Activated CD8-positive, alpha-beta memory T cell treated with anti-CD3 and anti-CD28 coated beads, Interleukin-2, amount 10 ng/mL, durations not matched to agents 7 days and 5 days (primary cell): Measurements from ENCODE around the gene NIPAL3. TPM values are rescaled to one million over a fixed set of nuclear protein-coding genes. Genes with fewer than 3 reads are reported as not detected.
"Not testable (repeated sequence)": the region's sequence is repeated elsewhere in the genome, so short reads cannot be mapped to it uniquely, and the experiment has no call there.

Experiments
- ATAC-seq: fragments of 150-1000 bp; cut with Tn5 transposase; one replicate; pipeline ENCODE4 v1.10.0; 2021; ENCODE audit warnings: moderate library complexity
- CTCF ChIA-PET: fragments of 350-600 bp; sonication (Branson Sonifier 250); formaldehyde crosslinking; loops from one replicate; lab custom pipeline; 2021; ENCODE audit warnings: antibody characterized with exemption; lab: Charles Lee
- DNase-seq: peaks from one replicate; pipeline ENCODE4 v3.0.0-alpha.2; 2020
- H3K27ac Mint-ChIP-seq: one replicate; pipeline ENCODE4 v1.8.0; 2021; ENCODE audit warnings: mild to moderate bottlenecking, mixed read lengths
- H3K27me3 Mint-ChIP-seq: one replicate; pipeline ENCODE4 v1.8.0; 2021; ENCODE audit warnings: mixed read lengths
- H3K36me3 Mint-ChIP-seq: one replicate; pipeline ENCODE4 v1.8.0; 2021; ENCODE audit warnings: mild to moderate bottlenecking, mixed read lengths
- H3K4me1 Mint-ChIP-seq: one replicate; pipeline ENCODE4 v1.8.0; 2021; ENCODE audit warnings: mixed read lengths
- H3K4me3 Mint-ChIP-seq: one replicate; pipeline ENCODE4 v1.8.0; 2021; ENCODE audit warnings: mild to moderate bottlenecking, moderate library complexity, mixed read lengths
- H3K9me3 Mint-ChIP-seq: one replicate; pipeline ENCODE4 v1.8.0; 2022; ENCODE audit warnings: low read depth, mixed read lengths
- total RNA-seq, 2 experiments: library from RNA; stranded (reverse); gene quantifications; one replicate each; pipeline ENCODE4 v1.2.3, GENCODE V29; 2021

The NIPAL3 gene
- total RNA-seq, 2 experiments from 2014 or later, result 35.4 to 44.2 TPM

- no peaks in the 10 kb centered on the region for H3K9me3 Mint-ChIP-seq
- ATAC-seq (no peak), DNase-seq (no peak)
- H3K4me1 Mint-ChIP-seq, result peaks cover 5% of the 10 kb centered on the region
- peaks cover 36% of the 10 kb centered on the region for H3K36me3 Mint-ChIP-seq
- CTCF ChIA-PET, result no interaction called here
- H3K27ac Mint-ChIP-seq, result no peak overlapping the region
- no peaks in the 10 kb centered on the region for H3K27me3 Mint-ChIP-seq
- H3K4me3 Mint-ChIP-seq, result no peak overlapping the region
Measured at GRCh38 chr1:24455272-24455671, 39.7 kb downstream of the NIPAL3 start.

- Mint-ChIP-seq H3K27ac (no peak overlapping the region), H3K4me1 (peaks cover 5% of the 10 kb centered on the region), H3K4me3 (no peak overlapping the region), H3K27me3 (no peaks in the 10 kb centered on the region), H3K9me3 (peaks cover 6% of the 10 kb centered on the region), H3K36me3 (peaks cover 52% of the 10 kb centered on the region)
- CTCF ChIA-PET, result no interaction called here
- DNase-seq, result no peak
- no peak for ATAC-seq
Measured at GRCh38 chr1:24457866-24458265, 42.3 kb downstream of the NIPAL3 start.

GRCh38 chr1:24459551-24460266, 44.1 kb downstream of the NIPAL3 start:
- Mint-ChIP-seq H3K27ac (no peak overlapping the region), H3K36me3 (peaks cover 54% of the 10 kb centered on the region)

GRCh38 chr1:24462128-24462527, 46.5 kb downstream of the NIPAL3 start:
- ATAC-seq, CTCF ChIA-PET, H3K27me3 Mint-ChIP-seq, H3K9me3 Mint-ChIP-seq, H3K27ac Mint-ChIP-seq, H3K4me3 Mint-ChIP-seq, H3K4me1 Mint-ChIP-seq, DNase-seq: not testable (repeated sequence)
- H3K36me3 Mint-ChIP-seq, result peaks cover 49% of the 10 kb centered on the region

More at GRCh38 chr1:24459551-24460266, 44.1 kb downstream of the NIPAL3 start:
- Mint-ChIP-seq H3K27me3 (no peaks in the 10 kb centered on the region), H3K4me1 (peaks cover 5% of the 10 kb centered on the region), H3K4me3 (no peak overlapping the region), H3K9me3 (peaks cover 6% of the 10 kb centered on the region)
- DNase-seq (no peak), ATAC-seq (no peak)
- CTCF ChIA-PET, result interaction anchor here (1.0 to 1.5 kb wide), 2 partner anchors 44 to 127 kb away, joined by 3 to 4 read pairs; partner anchors contain the start of gene NIPAL3

- DNase-seq, result no peak
- Mint-ChIP-seq H3K27ac (no peak overlapping the region), H3K4me1 (peaks cover 5% of the 10 kb centered on the region), H3K36me3 (peaks cover 44% of the 10 kb centered on the region), H3K9me3 (peaks cover 6% of the 10 kb centered on the region), H3K27me3 (no peaks in the 10 kb centered on the region), H3K4me3 (no peak overlapping the region)
- no peak for ATAC-seq
- CTCF ChIA-PET, result no interaction called here
Measured at GRCh38 chr1:24463776-24464735, 48.5 kb downstream of the NIPAL3 start.

GRCh38 chr1:24465099-24465498, 49.5 kb downstream of the NIPAL3 start:
- no peak overlapping the region for H3K27ac Mint-ChIP-seq
- CTCF ChIA-PET, result no interaction called here
- H3K4me1 Mint-ChIP-seq, result no peaks in the 10 kb centered on the region
- no peak overlapping the region for H3K4me3 Mint-ChIP-seq
- ATAC-seq (no peak), DNase-seq (no peak)
- peaks cover 34% of the 10 kb centered on the region for H3K36me3 Mint-ChIP-seq
- peaks cover 6% of the 10 kb centered on the region for H3K9me3 Mint-ChIP-seq
- no peaks in the 10 kb centered on the region for H3K27me3 Mint-ChIP-seq

- H3K4me1 Mint-ChIP-seq, result no peaks in the 10 kb centered on the region
- H3K9me3 Mint-ChIP-seq, result peaks cover 4% of the 10 kb centered on the region
- H3K4me3 Mint-ChIP-seq, result no peak overlapping the region
- H3K36me3 Mint-ChIP-seq, result peaks cover 29% of the 10 kb centered on the region
- DNase-seq (no peak), ATAC-seq (no peak)
- H3K27me3 Mint-ChIP-seq, result no peaks in the 10 kb centered on the region
- CTCF ChIA-PET, result no interaction called here
- H3K27ac Mint-ChIP-seq, result no peak overlapping the region
Measured at GRCh38 chr1:24465638-24466037, 50.0 kb downstream of the NIPAL3 start.

- ATAC-seq, result no peak
- H3K9me3 Mint-ChIP-seq, result no peaks in the 10 kb centered on the region
- H3K4me1 Mint-ChIP-seq, result no peaks in the 10 kb centered on the region
- no peak overlapping the region for H3K27ac Mint-ChIP-seq
- CTCF ChIA-PET, result interaction anchor here (1.0 kb wide), 1 partner anchor 50 kb away, joined by 3 read pairs; no protein-coding TSS in a partner anchor
- no peaks in the 10 kb centered on the region for H3K27me3 Mint-ChIP-seq
- no peak for DNase-seq
- no peak overlapping the region for H3K4me3 Mint-ChIP-seq
- H3K36me3 Mint-ChIP-seq, result peaks cover 10% of the 10 kb centered on the region
Measured at GRCh38 chr1:24468685-24469316, 53.2 kb downstream of the NIPAL3 start.

- H3K9me3 Mint-ChIP-seq, result no peaks in the 10 kb centered on the region
- no peaks in the 10 kb centered on the region for H3K4me1 Mint-ChIP-seq
- no peak for ATAC-seq
- no peak for DNase-seq
- H3K27ac Mint-ChIP-seq, result no peak overlapping the region
- H3K4me3 Mint-ChIP-seq, result no peak overlapping the region
- no peaks in the 10 kb centered on the region for H3K27me3 Mint-ChIP-seq
- H3K36me3 Mint-ChIP-seq, result peaks cover 8% of the 10 kb centered on the region
- CTCF ChIA-PET, result no interaction called here
Measured at GRCh38 chr1:24470592-24470991, 55.0 kb downstream of the NIPAL3 start.

- CTCF ChIA-PET, result no interaction called here
- Mint-ChIP-seq H3K9me3 (no peaks in the 10 kb centered on the region), H3K4me3 (no peak overlapping the region), H3K27me3 (no peaks in the 10 kb centered on the region), H3K4me1 (no peaks in the 10 kb centered on the region), H3K36me3 (no peaks in the 10 kb centered on the region), H3K27ac (no peak overlapping the region)
- no peak for ATAC-seq
- no peak for DNase-seq
Measured at GRCh38 chr1:24472527-24473251, 57.1 kb downstream of the NIPAL3 start.

- H3K36me3 Mint-ChIP-seq, result no peaks in the 10 kb centered on the region
- H3K27me3 Mint-ChIP-seq, result no peaks in the 10 kb centered on the region
- no peak overlapping the region for H3K27ac Mint-ChIP-seq
- H3K9me3 Mint-ChIP-seq, result no peaks in the 10 kb centered on the region
- no peak for ATAC-seq
- no peak for DNase-seq
- H3K4me3 Mint-ChIP-seq, result no peak overlapping the region
- H3K4me1 Mint-ChIP-seq, result no peaks in the 10 kb centered on the region
- CTCF ChIA-PET, result interaction anchor here (0.7 to 1.5 kb wide), 2 partner anchors 31 to 37 kb away, joined by 3 to 4 read pairs; no protein-coding TSS in a partner anchor
Measured at GRCh38 chr1:24474193-24474592, 58.6 kb downstream of the NIPAL3 start.

- ATAC-seq, result no peak
- CTCF ChIA-PET, result interaction anchor here (1.7 kb wide), 1 partner anchor 50 kb away, joined by 5 read pairs; no protein-coding TSS in a partner anchor
- H3K27me3 Mint-ChIP-seq, result no peaks in the 10 kb centered on the region
- H3K4me3 Mint-ChIP-seq, result no peak overlapping the region
- H3K9me3 Mint-ChIP-seq, result no peaks in the 10 kb centered on the region
- no peaks in the 10 kb centered on the region for H3K36me3 Mint-ChIP-seq
- peaks cover 4% of the 10 kb centered on the region for H3K4me1 Mint-ChIP-seq
- no peak overlapping the region for H3K27ac Mint-ChIP-seq
- no peak for DNase-seq
Measured at GRCh38 chr1:24475700-24476099, 60.1 kb downstream of the NIPAL3 start.
